CD4-positive, alpha-beta T cell (primary cell): ENCODE results near the gene CD19. TPM values are rescaled to one million over a fixed set of nuclear protein-coding genes. Genes with fewer than 3 reads are reported as not detected.

Experiments used
- ATAC-seq: fragments of 200-7000 bp; cut with Tn5 transposase; one replicate; pipeline ENCODE4 v1.10.0; 2022; ENCODE audit warnings: mild to moderate bottlenecking; ENCODE audit not compliant: poor library complexity
- CTCF ChIA-PET: fragments of 350-600 bp; sonication (Branson Sonifier 250); formaldehyde crosslinking; loops from one replicate; lab custom pipeline; 2021; ENCODE audit warnings: antibody characterized with exemption, inconsistent platforms; lab: Charles Lee
- POLR2A ChIA-PET: fragments of 350-600 bp; sonication (Branson Sonifier 250); formaldehyde crosslinking; loops from one replicate; lab custom pipeline; 2021; ENCODE audit warnings: antibody characterized with exemption, inconsistent platforms; lab: Charles Lee
- DNase-seq, 14 experiments: peaks; one replicate each; pipeline ENCODE4 v3.0.0-alpha.2; 2013 to 2020; ENCODE audit warnings: mixed read lengths in 2 of 14
- H3K27ac ChIP-seq, 2 donors: one replicate each; pipeline versions ENCODE4 v1.5.1 to v1.7.0; 2013; ENCODE audit warnings: low read length in 2 of 2, low read depth in 1 of 2, mild to moderate bottlenecking in 1 of 2
- H3K27me3 ChIP-seq, 2 experiments: 1 replicate in 1 of 2; 2 replicates in 1 of 2; pipeline versions ENCODE4 v1.6.1 to v1.7.0; 2013; ENCODE audit warnings: low read length in 2 of 2, control low read depth in 1 of 2, mild to moderate bottlenecking in 1 of 2, moderate library complexity in 1 of 2; ENCODE audit not compliant: insufficient read depth in 2 of 2, control insufficient read depth in 1 of 2
- H3K36me3 ChIP-seq: one replicate; pipeline ENCODE4 v1.6.1; 2013; ENCODE audit warnings: low read length, control low read depth; ENCODE audit not compliant: insufficient read depth
- H3K4me1 ChIP-seq: one replicate; pipeline ENCODE4 v1.6.1; 2013; ENCODE audit warnings: low read length, control low read depth; ENCODE audit not compliant: insufficient read depth
- H3K4me3 ChIP-seq: one replicate; pipeline ENCODE4 v1.5.1; 2013; ENCODE audit warnings: mild to moderate bottlenecking, low read length, moderate library complexity
- H3K9me3 ChIP-seq, 2 experiments: 1 replicate in 1 of 2; 2 replicates in 1 of 2; pipeline versions ENCODE4 v1.6.1 to v1.7.0; 2013; ENCODE audit warnings: low read length in 2 of 2, mild to moderate bottlenecking in 2 of 2, control low read depth in 1 of 2, moderate library complexity in 1 of 2; ENCODE audit not compliant: control insufficient read depth in 1 of 2, insufficient read depth in 1 of 2
- H3K27ac Mint-ChIP-seq: one replicate; pipeline ENCODE4 v1.8.0; 2020; ENCODE audit warnings: mixed read lengths
- H3K27me3 Mint-ChIP-seq: one replicate; pipeline ENCODE4 v1.8.0; 2021; ENCODE audit warnings: mixed read lengths
- H3K36me3 Mint-ChIP-seq: one replicate; pipeline ENCODE4 v1.8.0; 2021; ENCODE audit warnings: low read depth, mixed read lengths
- H3K4me1 Mint-ChIP-seq: one replicate; pipeline ENCODE4 v1.8.0; 2021; ENCODE audit warnings: low read depth, mixed read lengths
- H3K4me3 Mint-ChIP-seq: one replicate; pipeline ENCODE4 v1.8.0; 2020; ENCODE audit warnings: mild to moderate bottlenecking, mixed read lengths
- H3K9me3 Mint-ChIP-seq: one replicate; pipeline ENCODE4 v1.8.0; 2020; ENCODE audit warnings: mixed read lengths
- intact Hi-C, 2 experiments: fragments of 100-400 bp; cut with DNase I in 1 of 2; cut with micrococcal nuclease in 1 of 2; formaldehyde crosslinking; loops; one replicate each; pipeline versions ENCODE4 v1.15.1 to v1.9.0; 2023 to 2025; cut with DNase I, micrococcal nuclease
- total RNA-seq, 174 experiments: library from RNA in 2 of 174; stranded (reverse) in 2 of 174; gene quantifications; one replicate each; pipeline ENCODE4 v1.2.3 and lab custom pipeline; 2021 to 2026
- TF ChIP-seq, protein P1 (sequence below): fragments of 200-600 bp; IDR thresholded peaks from one replicate; pipeline ENCODE4 v1.8.0; 2022; ENCODE audit warnings: antibody characterized with exemption, mild to moderate bottlenecking

Gene CD19
- total RNA-seq, 2 experiments from 2014 or later: 0.14 to 0.27 TPM

DNA sequence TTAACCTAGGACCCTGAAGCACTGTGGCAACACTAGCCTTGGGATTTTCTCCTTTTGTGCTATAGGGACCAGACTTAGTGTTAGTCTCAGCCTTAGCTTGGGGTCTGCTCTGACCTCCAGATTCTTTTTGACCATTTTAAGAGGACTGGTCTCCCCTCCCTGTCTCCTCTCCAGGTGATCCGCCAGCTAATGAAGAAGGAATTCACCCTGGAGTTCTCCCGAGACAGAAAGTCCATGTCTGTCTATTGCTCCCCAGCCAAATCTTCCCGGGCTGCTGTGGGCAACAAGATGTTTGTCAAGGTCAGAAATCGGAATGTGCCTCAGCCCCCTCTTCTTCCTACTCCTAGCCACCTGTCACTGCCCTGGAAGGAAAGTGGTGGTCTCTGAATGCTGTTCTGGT lies 33.9 kb upstream of the CD19 start:
- no peaks in the 10 kb centered on the region for H3K9me3 ChIP-seq
- DNase-seq: no peak
- Mint-ChIP-seq H3K27ac (no peak overlapping the region), H3K4me1 (no peaks in the 10 kb centered on the region), H3K27me3 (no peaks in the 10 kb centered on the region), H3K4me3 (no peak overlapping the region), H3K36me3 (no peaks in the 10 kb centered on the region), H3K9me3 (no peaks in the 10 kb centered on the region)
- H3K36me3 ChIP-seq: no peaks in the 10 kb centered on the region
- POLR2A ChIA-PET: no interaction called here
- H3K27me3 ChIP-seq: no peaks in the 10 kb centered on the region
- ATAC-seq: no peak
- CTCF ChIA-PET: no interaction called here
- TF ChIP-seq, protein P1, sequence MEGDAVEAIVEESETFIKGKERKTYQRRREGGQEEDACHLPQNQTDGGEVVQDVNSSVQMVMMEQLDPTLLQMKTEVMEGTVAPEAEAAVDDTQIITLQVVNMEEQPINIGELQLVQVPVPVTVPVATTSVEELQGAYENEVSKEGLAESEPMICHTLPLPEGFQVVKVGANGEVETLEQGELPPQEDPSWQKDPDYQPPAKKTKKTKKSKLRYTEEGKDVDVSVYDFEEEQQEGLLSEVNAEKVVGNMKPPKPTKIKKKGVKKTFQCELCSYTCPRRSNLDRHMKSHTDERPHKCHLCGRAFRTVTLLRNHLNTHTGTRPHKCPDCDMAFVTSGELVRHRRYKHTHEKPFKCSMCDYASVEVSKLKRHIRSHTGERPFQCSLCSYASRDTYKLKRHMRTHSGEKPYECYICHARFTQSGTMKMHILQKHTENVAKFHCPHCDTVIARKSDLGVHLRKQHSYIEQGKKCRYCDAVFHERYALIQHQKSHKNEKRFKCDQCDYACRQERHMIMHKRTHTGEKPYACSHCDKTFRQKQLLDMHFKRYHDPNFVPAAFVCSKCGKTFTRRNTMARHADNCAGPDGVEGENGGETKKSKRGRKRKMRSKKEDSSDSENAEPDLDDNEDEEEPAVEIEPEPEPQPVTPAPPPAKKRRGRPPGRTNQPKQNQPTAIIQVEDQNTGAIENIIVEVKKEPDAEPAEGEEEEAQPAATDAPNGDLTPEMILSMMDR: no peak
- no peak overlapping the region for H3K4me3 ChIP-seq
- intact Hi-C loops: no loop called here
- H3K27ac ChIP-seq: no peak overlapping the region
- no peaks in the 10 kb centered on the region for H3K4me1 ChIP-seq

DNA sequence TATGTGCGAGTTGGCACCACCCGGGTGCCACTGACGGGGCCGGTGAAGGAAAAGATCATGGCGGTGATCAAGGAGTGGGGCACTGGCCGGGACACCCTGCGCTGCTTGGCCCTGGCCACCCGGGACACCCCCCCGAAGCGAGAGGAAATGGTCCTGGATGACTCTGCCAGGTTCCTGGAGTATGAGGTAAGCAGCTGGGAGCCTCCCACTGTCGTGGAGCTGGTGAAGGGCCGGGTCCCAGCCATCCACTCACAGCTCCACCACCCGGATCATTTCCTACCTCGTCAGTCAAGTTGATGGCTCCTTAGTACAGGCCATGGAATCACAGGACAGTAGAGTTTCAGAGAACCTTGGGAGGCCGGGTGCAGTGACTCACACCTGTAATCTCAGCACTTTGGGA lies 33.5 kb upstream of the CD19 start:
- ChIA-PET POLR2A (no interaction called here), CTCF (no interaction called here)
- no peaks in the 10 kb centered on the region for H3K36me3 ChIP-seq
- no peak overlapping the region for H3K27ac ChIP-seq
- no peaks in the 10 kb centered on the region for H3K4me1 ChIP-seq
- TF ChIP-seq, protein P1: no peak
- Mint-ChIP-seq H3K4me3 (no peak overlapping the region), H3K27ac (no peak overlapping the region), H3K9me3 (no peaks in the 10 kb centered on the region), H3K27me3 (no peaks in the 10 kb centered on the region), H3K4me1 (no peaks in the 10 kb centered on the region), H3K36me3 (no peaks in the 10 kb centered on the region)
- H3K27me3 ChIP-seq: no peaks in the 10 kb centered on the region
- DNase-seq (no peak), ATAC-seq (no peak)
- no peak overlapping the region for H3K4me3 ChIP-seq
- no peaks in the 10 kb centered on the region for H3K9me3 ChIP-seq
- intact Hi-C loops: no loop called here

DNA sequence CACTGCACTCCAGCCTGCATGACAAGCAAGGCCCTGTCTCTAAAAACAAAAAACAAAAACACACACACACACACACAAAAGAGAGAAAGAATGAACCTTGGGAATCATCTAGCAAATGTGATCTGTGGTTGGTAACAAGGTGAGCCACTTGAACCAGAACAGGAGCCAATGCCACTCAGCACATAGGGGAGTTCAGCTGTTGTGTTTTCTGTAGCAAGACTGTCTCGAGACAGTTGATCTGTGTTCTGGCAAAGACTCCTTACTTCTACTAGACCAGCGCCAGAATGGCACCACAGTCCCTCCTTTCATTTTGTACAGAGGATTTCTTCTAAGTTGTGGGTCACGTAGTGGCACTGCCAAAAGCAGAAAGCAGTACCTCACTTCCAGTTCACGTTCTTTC lies 32.8 kb upstream of the CD19 start:
- no peaks in the 10 kb centered on the region for H3K9me3 ChIP-seq
- ATAC-seq: no peak
- Mint-ChIP-seq H3K27me3 (no peaks in the 10 kb centered on the region), H3K4me1 (no peaks in the 10 kb centered on the region), H3K9me3 (no peaks in the 10 kb centered on the region), H3K36me3 (no peaks in the 10 kb centered on the region), H3K27ac (no peak overlapping the region), H3K4me3 (no peak overlapping the region)
- TF ChIP-seq, protein P1: no peak
- H3K27ac ChIP-seq: no peak overlapping the region
- ChIA-PET POLR2A (no interaction called here), CTCF (no interaction called here)
- no peaks in the 10 kb centered on the region for H3K36me3 ChIP-seq
- no peak overlapping the region for H3K4me3 ChIP-seq
- H3K4me1 ChIP-seq: no peaks in the 10 kb centered on the region
- no peak for DNase-seq
- no peaks in the 10 kb centered on the region for H3K27me3 ChIP-seq
- intact Hi-C loops: no loop called here
